Endodermal cell (in vitro differentiated cells): Measurements from ENCODE around the gene PCSK6. TPM values are rescaled to one million over a fixed set of nuclear protein-coding genes. Genes with fewer than 3 reads are reported as not detected.

Experiments
- DNase-seq: peaks from one replicate; pipeline ENCODE4 v3.0.0-alpha.2; 2017
- H3K27ac ChIP-seq: 2 replicates; pipeline ENCODE4 v1.5.1; 2013; ENCODE audit warnings: mild to moderate bottlenecking, low read depth, low read length, moderate library complexity
- H3K27me3 ChIP-seq: 2 replicates; pipeline ENCODE4 v1.6.1; 2013; ENCODE audit warnings: mild to moderate bottlenecking, low read length, moderate library complexity; ENCODE audit not compliant: insufficient read depth, control insufficient read depth, poor library complexity, severe bottlenecking
- H3K36me3 ChIP-seq: 2 replicates; pipeline ENCODE4 v1.7.0; 2013; ENCODE audit warnings: mild to moderate bottlenecking, low read length, moderate library complexity; ENCODE audit not compliant: control insufficient read depth, insufficient read depth
- H3K4me1 ChIP-seq: one replicate; pipeline ENCODE4 v1.7.0; 2013; ENCODE audit warnings: low read length; ENCODE audit not compliant: control insufficient read depth, insufficient read depth
- H3K4me3 ChIP-seq: 2 replicates; pipeline ENCODE4 v1.5.1; 2013; ENCODE audit warnings: mild to moderate bottlenecking, low read length, moderate library complexity
- H3K9ac ChIP-seq: 2 replicates; pipeline ENCODE4 v1.6.1; 2013; ENCODE audit warnings: mild to moderate bottlenecking, low read length, moderate library complexity; ENCODE audit not compliant: poor library complexity, severe bottlenecking; ENCODE audit errors: extremely low read depth
- H3K9me3 ChIP-seq: 2 replicates; pipeline ENCODE4 v1.6.1; 2013; ENCODE audit warnings: mild to moderate bottlenecking, low read length, moderate library complexity; ENCODE audit not compliant: control insufficient read depth
- H3K27ac Mint-ChIP-seq: 2 replicates; pipeline ENCODE4 v1.8.0; 2020; ENCODE audit warnings: mixed read lengths
- H3K27me3 Mint-ChIP-seq: 2 replicates; pipeline ENCODE4 v1.8.0; 2021; ENCODE audit warnings: mild to moderate bottlenecking, mixed read lengths; ENCODE audit not compliant: insufficient read depth
- H3K36me3 Mint-ChIP-seq: 2 replicates; pipeline ENCODE4 v1.8.0; 2020; ENCODE audit warnings: low read depth, mixed read lengths
- H3K4me1 Mint-ChIP-seq: 2 replicates; pipeline ENCODE4 v1.8.0; 2020; ENCODE audit warnings: mixed read lengths
- H3K4me3 Mint-ChIP-seq: 2 replicates; pipeline ENCODE4 v1.8.0; 2020; ENCODE audit warnings: mild to moderate bottlenecking, moderate library complexity, mixed read lengths
- H3K9me3 Mint-ChIP-seq: 2 replicates; pipeline ENCODE4 v1.8.0; 2020; ENCODE audit warnings: mild to moderate bottlenecking, mixed read lengths
- WGBS, 2 experiments: methylation state at CpG; one replicate each; pipeline versions ENCODE4 v1.1.5 to v1.1.7; 2013; ENCODE audit warnings: missing lambda C conversion rate in 2 of 2, mixed read lengths in 1 of 2; ENCODE audit not compliant: insufficient coverage in 1 of 2, insufficient read length in 1 of 2; 5-methylcytosine and 5-hydroxymethylcytosine counted together
- total RNA-seq, 2 donors: library from RNA; stranded (reverse); fragmentation: NEBNext Ultra II Directional in 1 of 2; extraction: Animal tissue kit (Norgen Biotek cat#: 25700) in 1 of 2; gene quantifications; 2 replicates in 1 of 2; 3 replicates in 1 of 2; pipeline ENCODE4 v1.2.1, GENCODE V29; 2021
- TF ChIP-seq, protein P1 (sequence below): fragments of 200-600 bp; sonication (generic); conservative IDR thresholded peaks from 2 replicates; pipeline ENCODE4 v1.5.0; 2021; ENCODE audit warnings: antibody characterized with exemption, mild to moderate bottlenecking

Gene PCSK6
- total RNA-seq, 2 donors from 2014 or later, result 6.6 to 9.8 TPM

DNA sequence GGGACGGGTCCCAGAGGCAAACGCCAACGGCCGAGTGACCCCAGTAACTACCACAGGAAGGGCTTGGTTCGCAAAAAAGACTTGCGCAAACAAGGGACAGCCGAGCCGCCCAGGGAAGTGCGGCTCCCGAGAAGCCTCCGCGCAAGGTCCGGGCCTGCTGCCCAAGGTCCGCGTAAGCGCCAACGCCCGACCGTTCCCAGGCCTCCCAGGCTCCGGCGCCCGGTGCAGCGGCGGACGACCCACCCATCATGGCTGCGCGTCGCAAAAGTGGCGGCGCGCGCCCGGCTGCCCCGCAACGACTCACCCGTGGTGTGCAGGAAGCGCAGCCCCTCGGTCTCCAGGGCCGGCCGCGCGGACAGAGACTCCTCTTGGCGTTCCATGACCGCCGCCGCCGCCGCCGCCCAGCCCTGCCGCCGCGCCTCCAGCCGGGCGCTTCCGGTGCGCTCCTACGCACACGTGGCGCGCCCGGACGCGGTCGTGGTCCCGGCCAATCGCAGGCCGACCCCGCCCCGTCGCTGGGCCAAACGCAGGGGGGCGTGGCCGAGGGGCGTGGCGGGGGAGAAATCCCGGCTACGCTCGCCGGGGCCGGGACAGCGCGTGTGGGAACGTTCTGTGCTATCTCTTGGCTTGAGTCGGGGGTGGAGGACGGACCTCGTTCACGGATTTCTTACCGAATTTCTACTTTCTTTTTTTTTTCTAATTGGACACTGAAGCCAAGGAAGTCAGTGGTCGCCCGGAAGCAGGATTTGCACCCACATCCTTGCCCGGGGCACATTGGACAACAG, 212.3 kb downstream of the PCSK6 start, which contains the start of gene SELENOS:
Gene SELENOS (minus strand): TSS at position 448 of the 785 bp plus-strand sequence. CDS start 68 bp downstream, at position 380.
- Histone ChIP-seq H3K27me3 (no peaks in the 10 kb centered on the region), H3K4me1 (peaks cover 3% of the 10 kb centered on the region), H3K36me3 (peaks cover 53% of the 10 kb centered on the region), H3K9ac (peak within 1 kb of the TSS; percentile 95), H3K27ac (peak within 1 kb of the TSS; percentile 47), H3K4me3 (peak within 1 kb of the TSS; percentile 99), H3K9me3 (peaks cover 10% of the 10 kb centered on the region)
- TF ChIP-seq, protein P1, sequence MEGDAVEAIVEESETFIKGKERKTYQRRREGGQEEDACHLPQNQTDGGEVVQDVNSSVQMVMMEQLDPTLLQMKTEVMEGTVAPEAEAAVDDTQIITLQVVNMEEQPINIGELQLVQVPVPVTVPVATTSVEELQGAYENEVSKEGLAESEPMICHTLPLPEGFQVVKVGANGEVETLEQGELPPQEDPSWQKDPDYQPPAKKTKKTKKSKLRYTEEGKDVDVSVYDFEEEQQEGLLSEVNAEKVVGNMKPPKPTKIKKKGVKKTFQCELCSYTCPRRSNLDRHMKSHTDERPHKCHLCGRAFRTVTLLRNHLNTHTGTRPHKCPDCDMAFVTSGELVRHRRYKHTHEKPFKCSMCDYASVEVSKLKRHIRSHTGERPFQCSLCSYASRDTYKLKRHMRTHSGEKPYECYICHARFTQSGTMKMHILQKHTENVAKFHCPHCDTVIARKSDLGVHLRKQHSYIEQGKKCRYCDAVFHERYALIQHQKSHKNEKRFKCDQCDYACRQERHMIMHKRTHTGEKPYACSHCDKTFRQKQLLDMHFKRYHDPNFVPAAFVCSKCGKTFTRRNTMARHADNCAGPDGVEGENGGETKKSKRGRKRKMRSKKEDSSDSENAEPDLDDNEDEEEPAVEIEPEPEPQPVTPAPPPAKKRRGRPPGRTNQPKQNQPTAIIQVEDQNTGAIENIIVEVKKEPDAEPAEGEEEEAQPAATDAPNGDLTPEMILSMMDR, result no peak
- Mint-ChIP-seq H3K4me3 (peak within 1 kb of the TSS; percentile 92), H3K27me3 (no peaks in the 10 kb centered on the region), H3K9me3 (peaks cover 6% of the 10 kb centered on the region), H3K4me1 (peaks cover 20% of the 10 kb centered on the region), H3K27ac (peak within 1 kb of the TSS; percentile 97), H3K36me3 (peaks cover 57% of the 10 kb centered on the region)
- DNase-seq, result peak; percentile 94
- WGBS, 2 experiments, result 1 to 2% methylated on average over 24 to 91 of the region's 91 CpGs

DNA sequence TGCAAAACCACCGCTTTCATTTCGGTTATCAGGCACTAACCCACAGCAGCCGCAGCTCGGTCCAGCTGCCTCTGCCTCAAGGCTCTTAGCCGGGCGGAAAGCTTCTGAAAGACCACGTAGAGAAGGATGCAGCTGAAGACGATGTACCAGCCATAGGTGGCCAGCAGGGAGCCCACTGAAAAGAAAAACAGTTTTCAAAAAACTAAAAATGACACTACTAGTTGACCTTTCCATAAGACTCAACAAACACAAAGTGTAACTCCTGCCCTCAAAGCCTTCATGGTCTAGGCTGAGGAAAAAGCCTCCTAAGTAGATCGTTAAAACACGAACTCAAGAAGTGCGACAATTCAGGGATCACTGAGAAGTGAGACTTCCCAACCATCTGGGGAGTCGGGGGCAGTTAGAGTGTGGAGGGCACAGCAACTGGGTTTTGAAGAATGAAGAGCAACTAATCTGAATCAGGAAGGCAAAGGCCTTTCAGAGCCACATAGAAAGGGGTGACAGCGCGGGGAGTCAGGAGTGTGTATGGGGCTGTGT, 212.9 kb downstream of the PCSK6 start:
- TF ChIP-seq, protein P1, result peak; percentile 72
- Mint-ChIP-seq H3K27me3 (no peaks in the 10 kb centered on the region), H3K9me3 (peaks cover 6% of the 10 kb centered on the region), H3K36me3 (peaks cover 56% of the 10 kb centered on the region), H3K27ac (peak overlapping the region; percentile 97), H3K4me3 (peak overlapping the region; percentile 92), H3K4me1 (peaks cover 20% of the 10 kb centered on the region)
- peaks cover 6% of the 10 kb centered on the region for H3K9me3 ChIP-seq
- peaks cover 53% of the 10 kb centered on the region for H3K36me3 ChIP-seq
- no peaks in the 10 kb centered on the region for H3K27me3 ChIP-seq
- H3K27ac ChIP-seq, result peak overlapping the region; percentile 47
- peak overlapping the region; percentile 99 for H3K4me3 ChIP-seq
- WGBS, 2 experiments, result 24 to 27% methylated on average over 12 to 14 of the region's 14 CpGs
- peaks cover 3% of the 10 kb centered on the region for H3K4me1 ChIP-seq
- H3K9ac ChIP-seq, result peak overlapping the region; percentile 95
- peak; percentile 60 for DNase-seq

DNA sequence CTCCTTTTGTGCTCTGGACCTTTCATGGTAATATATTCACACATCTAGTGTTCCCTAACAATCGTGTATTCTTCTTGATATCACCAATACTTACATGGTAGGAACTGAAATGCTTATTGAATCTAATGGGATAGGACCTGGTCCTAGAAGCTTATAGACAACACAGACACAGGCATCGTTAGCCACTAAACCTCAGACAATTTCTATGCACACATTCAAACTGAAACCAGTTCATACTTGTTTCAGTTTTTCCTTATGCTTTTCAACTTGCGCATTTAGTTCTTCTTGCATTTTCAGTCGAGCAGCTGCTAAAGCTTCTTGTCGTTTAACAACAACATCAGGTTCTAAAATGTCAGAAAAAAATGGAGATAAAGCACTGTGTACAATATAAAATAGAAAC, 214.5 kb downstream of the PCSK6 start:
- H3K4me3 Mint-ChIP-seq, result no peak overlapping the region

More for the DNA sequence above, 214.5 kb downstream of the PCSK6 start:
- no peaks in the 10 kb centered on the region for H3K9me3 ChIP-seq
- Mint-ChIP-seq H3K27me3 (no peaks in the 10 kb centered on the region), H3K9me3 (no peaks in the 10 kb centered on the region), H3K4me1 (peaks cover 17% of the 10 kb centered on the region), H3K27ac (no peak overlapping the region), H3K36me3 (peaks cover 55% of the 10 kb centered on the region)
- H3K4me1 ChIP-seq, result peaks cover 3% of the 10 kb centered on the region
- H3K36me3 ChIP-seq, result peaks cover 57% of the 10 kb centered on the region
- no peak overlapping the region for H3K27ac ChIP-seq
- H3K9ac ChIP-seq, result no peak overlapping the region
- DNase-seq, result no peak
- 67 to 98% methylated on average over 1 to 5 of the region's 5 CpGs for WGBS, 2 experiments
- no peaks in the 10 kb centered on the region for H3K27me3 ChIP-seq
- TF ChIP-seq, protein P1, result no peak
- no peak overlapping the region for H3K4me3 ChIP-seq
